ENCODE data around the gene C3orf62. TPM values are rescaled to one million over a fixed set of nuclear protein-coding genes. Genes with fewer than 3 reads are reported as not detected.

C3orf62 gene
- total and polyA plus RNA-seq, 9 of the 15 experiments (the other 6 are each of a cell fraction or from before 2014, with no cell fraction given), result 1.3 to 5.7 (median 3.4) TPM

DNA sequence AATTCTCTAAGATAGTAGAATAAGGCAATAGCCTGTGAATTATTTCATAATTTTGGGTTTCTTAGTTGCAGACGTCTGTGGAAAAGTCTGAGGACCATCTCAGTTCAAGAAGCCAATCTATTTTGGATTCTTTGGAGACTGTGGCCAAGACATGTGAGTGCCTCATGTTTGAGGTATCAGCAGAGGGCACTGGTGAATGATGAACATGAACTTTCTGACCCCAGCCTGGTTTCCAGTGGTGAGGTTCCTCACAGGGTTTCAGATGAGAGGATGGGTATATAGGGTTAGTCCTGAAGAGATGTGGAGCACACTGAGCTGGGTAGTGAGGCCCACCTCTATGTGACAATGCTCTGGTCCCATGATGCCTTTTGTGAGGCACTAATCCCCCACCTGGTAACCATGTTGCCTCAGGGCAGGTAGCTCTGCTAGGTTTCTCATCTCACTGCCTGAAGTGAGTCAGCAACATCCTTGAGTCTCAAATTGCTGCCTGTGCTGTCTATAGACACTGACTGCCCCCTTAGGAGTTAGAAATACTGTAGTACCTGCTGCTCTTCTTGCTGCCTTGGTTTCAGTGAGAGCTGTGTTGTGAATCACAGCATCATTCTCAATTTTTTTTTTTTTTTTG lies 32.3 kb downstream of the C3orf62 start (continued):
- no peak for TF ChIP-seq HDAC6 (IDR thresholded peaks at IDR 0.05; ENCODE audit: low read depth, low read length)
- no peak for TF ChIP-seq RB1 (IDR thresholded peaks at IDR 0.05; ENCODE audit: low read depth)
- no peak for TF ChIP-seq NCOA2 (IDR thresholded peaks at IDR 0.05; ENCODE audit: partially characterized antibody in 2 of 2)
- no peak for TF ChIP-seq MEF2D (tag; conservative IDR thresholded peaks at IDR 0.05; ENCODE audit: low read depth)
- TF ChIP-seq, protein P1, sequence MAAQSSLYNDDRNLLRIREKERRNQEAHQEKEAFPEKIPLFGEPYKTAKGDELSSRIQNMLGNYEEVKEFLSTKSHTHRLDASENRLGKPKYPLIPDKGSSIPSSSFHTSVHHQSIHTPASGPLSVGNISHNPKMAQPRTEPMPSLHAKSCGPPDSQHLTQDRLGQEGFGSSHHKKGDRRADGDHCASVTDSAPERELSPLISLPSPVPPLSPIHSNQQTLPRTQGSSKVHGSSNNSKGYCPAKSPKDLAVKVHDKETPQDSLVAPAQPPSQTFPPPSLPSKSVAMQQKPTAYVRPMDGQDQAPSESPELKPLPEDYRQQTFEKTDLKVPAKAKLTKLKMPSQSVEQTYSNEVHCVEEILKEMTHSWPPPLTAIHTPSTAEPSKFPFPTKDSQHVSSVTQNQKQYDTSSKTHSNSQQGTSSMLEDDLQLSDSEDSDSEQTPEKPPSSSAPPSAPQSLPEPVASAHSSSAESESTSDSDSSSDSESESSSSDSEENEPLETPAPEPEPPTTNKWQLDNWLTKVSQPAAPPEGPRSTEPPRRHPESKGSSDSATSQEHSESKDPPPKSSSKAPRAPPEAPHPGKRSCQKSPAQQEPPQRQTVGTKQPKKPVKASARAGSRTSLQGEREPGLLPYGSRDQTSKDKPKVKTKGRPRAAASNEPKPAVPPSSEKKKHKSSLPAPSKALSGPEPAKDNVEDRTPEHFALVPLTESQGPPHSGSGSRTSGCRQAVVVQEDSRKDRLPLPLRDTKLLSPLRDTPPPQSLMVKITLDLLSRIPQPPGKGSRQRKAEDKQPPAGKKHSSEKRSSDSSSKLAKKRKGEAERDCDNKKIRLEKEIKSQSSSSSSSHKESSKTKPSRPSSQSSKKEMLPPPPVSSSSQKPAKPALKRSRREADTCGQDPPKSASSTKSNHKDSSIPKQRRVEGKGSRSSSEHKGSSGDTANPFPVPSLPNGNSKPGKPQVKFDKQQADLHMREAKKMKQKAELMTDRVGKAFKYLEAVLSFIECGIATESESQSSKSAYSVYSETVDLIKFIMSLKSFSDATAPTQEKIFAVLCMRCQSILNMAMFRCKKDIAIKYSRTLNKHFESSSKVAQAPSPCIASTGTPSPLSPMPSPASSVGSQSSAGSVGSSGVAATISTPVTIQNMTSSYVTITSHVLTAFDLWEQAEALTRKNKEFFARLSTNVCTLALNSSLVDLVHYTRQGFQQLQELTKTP (IDR thresholded peaks at IDR 0.05; ENCODE audit: low read depth in 1 of 2, partially characterized antibody in 2 of 2), result no peak
- TF ChIP-seq BMI1 (IDR thresholded peaks at IDR 0.05; ENCODE audit: low read length), result no peak
- TF ChIP-seq HOXB6 (CRISPR knock-in tag; IDR thresholded peaks at IDR 0.05; ENCODE audit: borderline replicate concordance), result no peak
- TF ChIP-seq ZKSCAN3 (CRISPR knock-in tag; IDR thresholded peaks at IDR 0.05), result no peak
- TF ChIP-seq KAT2B (IDR thresholded peaks at IDR 0.05; ENCODE audit: low read depth, low read length), result no peak
- TF ChIP-seq SMARCA4 (IDR thresholded peaks at IDR 0.05), result no peak
- no peak for TF ChIP-seq FOXJ2 (tag; IDR thresholded peaks at IDR 0.05)
- TF ChIP-seq IFI16 (CRISPR knock-in tag; IDR thresholded peaks at IDR 0.05), result no peak
- no peak for TF ChIP-seq ZNF785 (CRISPR knock-in tag; IDR thresholded peaks at IDR 0.05)
- TF ChIP-seq ZSCAN32 (CRISPR knock-in tag; IDR thresholded peaks at IDR 0.05), result no peak
- no peak for TF ChIP-seq ZNF282 (CRISPR knock-in tag; IDR thresholded peaks at IDR 0.05)
- TF ChIP-seq, protein P2, sequence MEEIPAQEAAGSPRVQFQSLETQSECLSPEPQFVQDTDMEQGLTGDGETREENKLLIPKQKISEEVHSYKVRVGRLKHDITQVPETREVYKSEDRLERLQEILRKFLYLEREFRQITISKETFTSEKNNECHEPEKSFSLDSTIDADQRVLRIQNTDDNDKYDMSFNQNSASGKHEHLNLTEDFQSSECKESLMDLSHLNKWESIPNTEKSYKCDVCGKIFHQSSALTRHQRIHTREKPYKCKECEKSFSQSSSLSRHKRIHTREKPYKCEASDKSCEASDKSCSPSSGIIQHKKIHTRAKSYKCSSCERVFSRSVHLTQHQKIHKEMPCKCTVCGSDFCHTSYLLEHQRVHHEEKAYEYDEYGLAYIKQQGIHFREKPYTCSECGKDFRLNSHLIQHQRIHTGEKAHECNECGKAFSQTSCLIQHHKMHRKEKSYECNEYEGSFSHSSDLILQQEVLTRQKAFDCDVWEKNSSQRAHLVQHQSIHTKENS (CRISPR knock-in tag; IDR thresholded peaks at IDR 0.05), result no peak
- TF ChIP-seq XRCC5 (IDR thresholded peaks at IDR 0.05; ENCODE audit: low read depth, low read length), result no peak
- TF ChIP-seq NR1H2 (CRISPR knock-in tag; IDR thresholded peaks at IDR 0.05), result no peak
- TF ChIP-seq, protein P3, sequence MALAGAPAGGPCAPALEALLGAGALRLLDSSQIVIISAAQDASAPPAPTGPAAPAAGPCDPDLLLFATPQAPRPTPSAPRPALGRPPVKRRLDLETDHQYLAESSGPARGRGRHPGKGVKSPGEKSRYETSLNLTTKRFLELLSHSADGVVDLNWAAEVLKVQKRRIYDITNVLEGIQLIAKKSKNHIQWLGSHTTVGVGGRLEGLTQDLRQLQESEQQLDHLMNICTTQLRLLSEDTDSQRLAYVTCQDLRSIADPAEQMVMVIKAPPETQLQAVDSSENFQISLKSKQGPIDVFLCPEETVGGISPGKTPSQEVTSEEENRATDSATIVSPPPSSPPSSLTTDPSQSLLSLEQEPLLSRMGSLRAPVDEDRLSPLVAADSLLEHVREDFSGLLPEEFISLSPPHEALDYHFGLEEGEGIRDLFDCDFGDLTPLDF (CRISPR knock-in tag; IDR thresholded peaks at IDR 0.05), result no peak
- no peak for TF ChIP-seq CBX5 (IDR thresholded peaks at IDR 0.05; ENCODE audit: borderline replicate concordance, low read depth)
- no peak for TF ChIP-seq MYNN (IDR thresholded peaks at IDR 0.05)
- TF ChIP-seq MYNN (CRISPR knock-in tag; IDR thresholded peaks at IDR 0.05), result no peak
- no peak for TF ChIP-seq YY1 (IDR thresholded peaks at IDR 0.05; ENCODE audit: borderline replicate concordance in 1 of 3, control insufficient read depth in 1 of 3, extremely low read depth in 1 of 3, insufficient read depth in 3 of 3, insufficient read length in 1 of 3, insufficient replicate concordance in 2 of 3, low read depth in 1 of 3, low read length in 2 of 3)
- TF ChIP-seq ZNF586 (CRISPR knock-in tag; conservative IDR thresholded peaks at IDR 0.05), result no peak
- no peak for TF ChIP-seq ZNF324 (CRISPR knock-in tag; IDR thresholded peaks at IDR 0.05)
